Upper lobe of left lung (tissue), 4 donors: ENCODE measurements around the gene SPRR2F.

Experiments used
- CTCF ChIP-seq, 6 experiments: fragments of 450-650 bp in 4 of 6; fragments of 200-600 bp in 2 of 6; sonication (generic) in 2 of 6; IDR thresholded peaks; one replicate each; pipeline ENCODE4 v1.5.1; 2016 to 2019; ENCODE audit warnings: antibody characterized with exemption in 6 of 6
- EP300 ChIP-seq, 4 donors: sonication (generic); formaldehyde crosslinking; IDR thresholded peaks; one replicate each; pipeline ENCODE4 v1.5.1; 2017; ENCODE audit warnings: antibody characterized with exemption in 4 of 4, control low read depth in 2 of 4
- POLR2AphosphoS5 ChIP-seq, 2 donors: sonication (generic); formaldehyde crosslinking; IDR thresholded peaks; one replicate each; pipeline ENCODE4 v1.5.1; 2017; ENCODE audit warnings: antibody characterized with exemption in 2 of 2

GRCh38 chr1:153072806-153073726 lies 40.2 kb downstream of the SPRR2F start:
- TF ChIP-seq CTCF (IDR thresholded peaks at IDR 0.05) (no peak), EP300 (IDR thresholded peaks at IDR 0.05) (no peak), POLR2AphosphoS5 (IDR thresholded peaks at IDR 0.05) (no peak)
